Lower lobe of right lung (tissue), 2 donors: ENCODE results near the gene PARN. TPM values are rescaled to one million over a fixed set of nuclear protein-coding genes. Genes with fewer than 3 reads are reported as not detected.

Experiments used
- ATAC-seq, 2 donors: fragments of 200-7000 bp; cut with Tn5 transposase; one replicate each; pipeline ENCODE4 v1.9.1; 2020 to 2022; ENCODE audit warnings: mild to moderate bottlenecking in 2 of 2, moderate library complexity in 2 of 2
- DNase-seq: peaks from one replicate; pipeline ENCODE4 v3.0.0-alpha.2; 2020
- H3K27ac ChIP-seq: fragments of 200-600 bp; one replicate; pipeline ENCODE4 v1.8.0; 2022
- H3K27me3 ChIP-seq: fragments of 200-600 bp; one replicate; pipeline ENCODE4 v1.8.0; 2022; ENCODE audit warnings: low read depth
- H3K36me3 ChIP-seq: fragments of 200-600 bp; one replicate; pipeline ENCODE4 v1.8.0; 2022; ENCODE audit warnings: mild to moderate bottlenecking
- H3K4me1 ChIP-seq: fragments of 200-600 bp; one replicate; pipeline ENCODE4 v1.8.0; 2022
- H3K4me3 ChIP-seq: fragments of 200-600 bp; one replicate; pipeline ENCODE4 v1.8.0; 2022; ENCODE audit warnings: mild to moderate bottlenecking
- H3K9me3 ChIP-seq: fragments of 200-600 bp; one replicate; pipeline ENCODE4 v1.8.0; 2022
- CTCF ChIP-seq: fragments of 200-600 bp; IDR thresholded peaks from one replicate; pipeline ENCODE4 v1.8.0; 2022; ENCODE audit warnings: antibody characterized with exemption, mild to moderate bottlenecking
- intact Hi-C: fragments of 100-400 bp; cut with DNase I; formaldehyde crosslinking; loops from one replicate; pipeline ENCODE4 v1.11.0; 2022
- total RNA-seq: library from RNA; stranded (reverse); fragmentation: NEBNext Ultra II Directional; extraction: Animal tissue kit (Norgen Biotek cat#: 25700); gene quantifications from one replicate; pipeline ENCODE4 v1.2.1, GENCODE V29; 2021
- donor health status: DM: no; HTN: yes; CAD: no; lungs with severe emphysema.

PARN gene
- total RNA-seq, 1 donor from 2014 or later: 35.7 TPM

GRCh38 chr16:14394834-14395233 is 235.2 kb downstream of the PARN start:
- Histone ChIP-seq H3K27ac (no peak overlapping the region), H3K4me1 (no peaks in the 10 kb centered on the region), H3K9me3 (no peaks in the 10 kb centered on the region), H3K4me3 (no peak overlapping the region), H3K27me3 (no peaks in the 10 kb centered on the region), H3K36me3 (no peaks in the 10 kb centered on the region)
- DNase-seq (no peak), ATAC-seq (no peak)
- no peak for TF ChIP-seq CTCF
- intact Hi-C loops: no loop called here

GRCh38 chr16:14392960-14393359 is 237.1 kb downstream of the PARN start:
- no peak for DNase-seq

GRCh38 chr16:14389359-14389758 is 240.7 kb downstream of the PARN start:
- intact Hi-C loops: no loop called here
- ATAC-seq (no peak), DNase-seq (no peak)
- no peaks in the 10 kb centered on the region for H3K9me3 ChIP-seq
- no peak overlapping the region for H3K4me3 ChIP-seq
- H3K36me3 ChIP-seq: no peaks in the 10 kb centered on the region
- no peak for TF ChIP-seq CTCF
- no peak overlapping the region for H3K27ac ChIP-seq
- no peaks in the 10 kb centered on the region for H3K4me1 ChIP-seq
- H3K27me3 ChIP-seq: no peaks in the 10 kb centered on the region

More at GRCh38 chr16:14392960-14393359, 237.1 kb downstream of the PARN start:
- intact Hi-C loops: no loop called here
- H3K27me3 ChIP-seq: no peaks in the 10 kb centered on the region
- no peaks in the 10 kb centered on the region for H3K4me1 ChIP-seq
- no peak overlapping the region for H3K27ac ChIP-seq
- no peaks in the 10 kb centered on the region for H3K9me3 ChIP-seq
- H3K4me3 ChIP-seq: no peak overlapping the region
- ATAC-seq: no peak
- no peaks in the 10 kb centered on the region for H3K36me3 ChIP-seq
- no peak for TF ChIP-seq CTCF

GRCh38 chr16:14388243-14388642 is 241.8 kb downstream of the PARN start:
- H3K36me3 ChIP-seq: no peaks in the 10 kb centered on the region

GRCh38 chr16:14386115-14386514 is 243.9 kb downstream of the PARN start:
- intact Hi-C loops: no loop called here
- DNase-seq (no peak), ATAC-seq (no peak)
- Histone ChIP-seq H3K4me3 (no peak overlapping the region), H3K27ac (no peak overlapping the region), H3K36me3 (no peaks in the 10 kb centered on the region), H3K27me3 (no peaks in the 10 kb centered on the region), H3K9me3 (no peaks in the 10 kb centered on the region), H3K4me1 (no peaks in the 10 kb centered on the region)
- no peak for TF ChIP-seq CTCF

More at GRCh38 chr16:14388243-14388642, 241.8 kb downstream of the PARN start:
- Histone ChIP-seq H3K4me1 (no peaks in the 10 kb centered on the region), H3K4me3 (no peak overlapping the region), H3K9me3 (no peaks in the 10 kb centered on the region), H3K27ac (no peak overlapping the region), H3K27me3 (no peaks in the 10 kb centered on the region)
- intact Hi-C loops: no loop called here
- no peak for DNase-seq
- TF ChIP-seq CTCF: no peak
- ATAC-seq: no peak

Other genes starting within 250 kb of the PARN start
- gene BFAR, start 2.7 kb upstream of the PARN start, total RNA-seq: 90.2 TPM
- gene PLA2G10, start 64.0 kb upstream of the PARN start, total RNA-seq: 7.1 TPM
- gene NPIPA3, start 73.2 kb upstream of the PARN start, total RNA-seq: 1.4 TPM
- 8.5 TPM for gene NPIPA2, start 112.3 kb upstream of the PARN start, total RNA-seq
- gene NOMO1, start 203.5 kb upstream of the PARN start, total RNA-seq: 57.7 TPM